ENCODE results near the gene TRIP4. TPM values are rescaled to one million over a fixed set of nuclear protein-coding genes. Genes with fewer than 3 reads are reported as not detected.
"Not testable (repeated sequence)": the region's sequence is repeated elsewhere in the genome, so short reads cannot be mapped to it uniquely, and the experiment has no call there.

TRIP4 gene
- total RNA-seq, 2 experiments from 2014 or later, result 23.7 to 25.7 TPM

DNA sequence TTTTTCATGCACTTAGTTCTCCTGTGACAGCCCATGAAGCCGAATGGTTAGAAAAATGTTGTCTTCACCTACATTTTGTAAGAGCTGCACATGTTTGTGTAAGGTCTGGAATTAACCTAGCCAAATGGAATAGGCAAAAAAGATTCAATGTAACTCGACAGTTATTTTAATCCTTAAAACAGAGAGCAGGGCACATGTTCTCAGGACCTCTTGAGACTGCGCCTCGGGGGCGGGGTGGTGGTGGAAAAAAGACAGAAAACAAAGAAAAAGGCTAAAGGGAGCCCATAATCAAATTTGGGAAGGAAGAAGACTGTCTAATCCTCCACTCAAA lies 31.0 kb upstream of the TRIP4 start:
- peaks cover 22% of the 10 kb centered on the region for H3K4me1 Mint-ChIP-seq
- H3K4me3 Mint-ChIP-seq, result peak overlapping the region; percentile 94
- H3K36me3 Mint-ChIP-seq, result no peaks in the 10 kb centered on the region
- no peaks in the 10 kb centered on the region for H3K27me3 Mint-ChIP-seq
- H3K27ac Mint-ChIP-seq, result peak overlapping the region; percentile 83
- DNase-seq (no peak), ATAC-seq (ENCODE audit: low read depth) (no peak)
- H3K9me3 Mint-ChIP-seq, result no peaks in the 10 kb centered on the region
- POLR2A ChIA-PET, result interaction anchor here (1.0 to 1.4 kb wide), 3 partner anchors 25 to 245 kb away, joined by 4 to 5 read pairs (median 4); partner anchors contain the start of gene PCLAF

DNA sequence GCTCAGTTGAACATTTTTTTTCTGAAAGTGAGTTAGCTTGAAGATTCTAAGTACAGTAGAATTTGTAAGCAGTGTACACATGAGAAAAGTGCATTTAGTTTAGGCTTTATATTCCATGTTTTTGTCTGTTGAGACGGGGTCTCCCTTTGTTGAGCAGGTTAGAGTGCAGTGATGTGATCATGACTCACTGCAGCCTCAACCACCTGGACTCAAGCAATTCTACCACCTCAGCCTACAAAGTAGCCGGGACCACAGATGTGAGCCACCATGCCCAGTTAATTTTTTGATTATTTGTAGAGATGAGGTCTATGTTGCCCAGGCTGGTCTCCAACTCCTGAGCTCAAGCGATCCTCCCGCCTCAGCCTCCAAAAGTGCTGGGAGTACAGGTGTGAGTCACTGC lies 26.4 kb upstream of the TRIP4 start:
- peaks cover 3% of the 10 kb centered on the region for H3K36me3 Mint-ChIP-seq
- POLR2A ChIA-PET, result interaction anchor here (0.6 to 0.9 kb wide), 3 partner anchors 19 to 741 kb away, joined by 3 read pairs; no protein-coding TSS in a partner anchor
- H3K4me1 Mint-ChIP-seq, result peaks cover 11% of the 10 kb centered on the region
- DNase-seq (no peak), ATAC-seq (ENCODE audit: low read depth) (no peak)
- no peaks in the 10 kb centered on the region for H3K27me3 Mint-ChIP-seq
- H3K27ac Mint-ChIP-seq, result no peak overlapping the region
- H3K4me3 Mint-ChIP-seq, result no peak overlapping the region
- no peaks in the 10 kb centered on the region for H3K9me3 Mint-ChIP-seq

- Mint-ChIP-seq H3K27ac (no peak overlapping the region), H3K4me3 (no peak overlapping the region), H3K4me1 (peaks cover 12% of the 10 kb centered on the region), H3K9me3 (no peaks in the 10 kb centered on the region), H3K36me3 (peaks cover 16% of the 10 kb centered on the region), H3K27me3 (no peaks in the 10 kb centered on the region)
- DNase-seq (no peak), ATAC-seq (ENCODE audit: low read depth) (no peak)
- POLR2A ChIA-PET, result interaction anchor here (0.6 to 2.1 kb wide), 5 partner anchors 18 to 443 kb away, joined by 3 to 8 read pairs (median 6); partner anchors contain the start of gene TRIP4
Observed at GRCh38 chr15:64369078-64369607, 18.5 kb upstream of the TRIP4 start.

GRCh38 chr15:64371383-64371782 lies 16.3 kb upstream of the TRIP4 start:
- H3K4me3 Mint-ChIP-seq; DNase-seq; ATAC-seq (ENCODE audit: low read depth); POLR2A ChIA-PET; H3K9me3 Mint-ChIP-seq; H3K27me3 Mint-ChIP-seq; H3K27ac Mint-ChIP-seq: not testable (repeated sequence)
- Mint-ChIP-seq H3K4me1 (peaks cover 14% of the 10 kb centered on the region), H3K36me3 (peaks cover 22% of the 10 kb centered on the region)

DNA sequence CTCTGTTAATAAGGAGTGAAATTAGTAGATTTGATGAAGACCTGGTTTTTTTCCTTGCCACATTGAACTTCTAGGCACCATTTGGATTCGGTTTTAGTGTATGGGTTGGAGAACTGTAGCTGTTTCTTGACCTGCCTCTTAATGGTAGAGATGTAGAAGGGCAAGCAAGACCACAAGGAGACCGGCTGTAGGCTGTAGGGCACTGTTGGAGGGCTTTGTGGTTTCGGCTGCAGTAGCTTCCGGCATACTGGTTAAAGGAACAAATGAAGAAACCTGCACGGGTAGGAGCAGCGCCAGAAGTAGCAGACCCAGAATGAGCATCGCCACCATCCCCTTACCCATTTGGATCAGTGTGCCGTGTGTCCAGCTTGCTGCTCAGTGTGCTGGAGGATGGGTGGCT lies 14.3 kb upstream of the TRIP4 start:
- H3K4me3 Mint-ChIP-seq, result peak overlapping the region; percentile 68
- H3K27me3 Mint-ChIP-seq, result no peaks in the 10 kb centered on the region
- H3K36me3 Mint-ChIP-seq, result peaks cover 23% of the 10 kb centered on the region
- H3K4me1 Mint-ChIP-seq, result peaks cover 16% of the 10 kb centered on the region
- no peak for DNase-seq
- POLR2A ChIA-PET, result interaction anchor here (0.5 to 1.4 kb wide), 2 partner anchors 14 kb away, joined by 4 to 5 read pairs; partner anchors contain the start of gene TRIP4
- no peak for ATAC-seq (ENCODE audit: low read depth)
- H3K27ac Mint-ChIP-seq, result peak overlapping the region; percentile 74
- H3K9me3 Mint-ChIP-seq, result no peaks in the 10 kb centered on the region

- Mint-ChIP-seq H3K4me3 (peak overlapping the region; percentile 92), H3K4me1 (peaks cover 16% of the 10 kb centered on the region), H3K27ac (peak overlapping the region; percentile 77), H3K36me3 (peaks cover 17% of the 10 kb centered on the region), H3K27me3 (no peaks in the 10 kb centered on the region), H3K9me3 (no peaks in the 10 kb centered on the region)
- DNase-seq (no peak), ATAC-seq (ENCODE audit: low read depth) (no peak)
- POLR2A ChIA-PET, result interaction anchor here (0.9 to 1.6 kb wide), 3 partner anchors 18 to 515 kb away, joined by 3 read pairs; partner anchors contain the start of gene CSNK1G1
Observed at GRCh38 chr15:64379216-64379960, 8.2 kb upstream of the TRIP4 start.

DNA sequence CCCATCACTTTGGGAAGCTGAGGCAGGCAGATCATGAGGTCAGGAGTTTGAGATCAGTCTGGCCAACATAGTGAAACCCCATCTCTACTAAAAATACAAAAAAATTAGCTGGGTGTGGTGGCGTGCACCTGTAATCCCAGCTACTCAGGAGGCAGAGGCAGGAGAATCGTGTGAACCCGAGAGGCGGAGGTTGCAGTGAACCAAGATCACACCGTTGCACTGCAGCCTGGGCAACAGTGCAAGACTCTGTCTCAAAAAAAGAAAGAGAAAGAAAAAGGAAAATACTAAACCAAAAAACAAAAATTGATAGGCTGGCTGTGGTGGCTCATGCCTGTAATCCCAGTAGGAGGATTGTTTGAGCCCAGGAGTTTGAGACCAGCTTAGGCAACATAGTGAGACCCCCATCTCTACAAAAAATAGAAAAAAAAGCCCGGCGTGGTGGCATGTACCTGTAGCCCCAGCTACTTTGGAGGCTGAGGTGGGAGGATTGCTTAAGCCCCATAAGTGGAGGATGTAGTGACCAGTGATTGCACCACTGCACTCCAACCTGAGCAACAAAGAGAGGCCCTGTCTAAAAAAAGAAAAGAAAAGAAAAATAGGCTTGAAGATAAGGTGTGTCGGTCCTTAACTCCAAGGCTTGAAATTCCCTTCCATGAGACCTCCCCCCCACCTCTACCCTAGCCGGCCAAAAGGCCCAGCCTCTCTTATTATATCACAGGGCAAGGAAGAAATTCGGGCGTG lies 7.3 kb upstream of the TRIP4 start:
- peak overlapping the region; percentile 92 for H3K4me3 Mint-ChIP-seq
- ATAC-seq (ENCODE audit: low read depth); H3K27me3 Mint-ChIP-seq; H3K9me3 Mint-ChIP-seq; DNase-seq: not testable (repeated sequence)
- H3K36me3 Mint-ChIP-seq, result peaks cover 17% of the 10 kb centered on the region
- H3K27ac Mint-ChIP-seq, result peak overlapping the region; percentile 85
- peaks cover 16% of the 10 kb centered on the region for H3K4me1 Mint-ChIP-seq
- POLR2A ChIA-PET, result interaction anchor here (0.5 to 1.6 kb wide), 5 partner anchors 19 to 514 kb away, joined by 3 to 5 read pairs (median 3); partner anchors contain the start of gene CSNK1G1

GRCh38 chr15:64381000-64381751 lies 6.5 kb upstream of the TRIP4 start, which contains the start of gene PCLAF:
TSS of gene PCLAF (minus strand) at chr15:64381441. CDS start at chr15:64381371, 70 bp downstream.
- ATAC-seq (ENCODE audit: low read depth) (peak; percentile 100), DNase-seq (peak; percentile 89)
- peak within 1 kb of the TSS; percentile 85 for H3K27ac Mint-ChIP-seq
- POLR2A ChIA-PET, result interaction anchor here (0.5 to 1.6 kb wide), 3 partner anchors 25 to 514 kb away, joined by 3 to 5 read pairs (median 3); partner anchors contain the start of gene CSNK1G1
- peaks cover 14% of the 10 kb centered on the region for H3K4me1 Mint-ChIP-seq
- peaks cover 11% of the 10 kb centered on the region for H3K36me3 Mint-ChIP-seq
- H3K27me3 Mint-ChIP-seq, result no peaks in the 10 kb centered on the region
- H3K9me3 Mint-ChIP-seq, result no peaks in the 10 kb centered on the region
- peak within 1 kb of the TSS; percentile 92 for H3K4me3 Mint-ChIP-seq

- peaks cover 18% of the 10 kb centered on the region for H3K4me1 Mint-ChIP-seq
- POLR2A ChIA-PET, result no interaction called here
- no peaks in the 10 kb centered on the region for H3K27me3 Mint-ChIP-seq
- peaks cover 12% of the 10 kb centered on the region for H3K36me3 Mint-ChIP-seq
- no peak overlapping the region for H3K4me3 Mint-ChIP-seq
- DNase-seq (no peak), ATAC-seq (ENCODE audit: low read depth) (no peak)
- H3K27ac Mint-ChIP-seq, result no peak overlapping the region
- no peaks in the 10 kb centered on the region for H3K9me3 Mint-ChIP-seq
Observed at GRCh38 chr15:64383760-64384159, 3.9 kb upstream of the TRIP4 start.

DNA sequence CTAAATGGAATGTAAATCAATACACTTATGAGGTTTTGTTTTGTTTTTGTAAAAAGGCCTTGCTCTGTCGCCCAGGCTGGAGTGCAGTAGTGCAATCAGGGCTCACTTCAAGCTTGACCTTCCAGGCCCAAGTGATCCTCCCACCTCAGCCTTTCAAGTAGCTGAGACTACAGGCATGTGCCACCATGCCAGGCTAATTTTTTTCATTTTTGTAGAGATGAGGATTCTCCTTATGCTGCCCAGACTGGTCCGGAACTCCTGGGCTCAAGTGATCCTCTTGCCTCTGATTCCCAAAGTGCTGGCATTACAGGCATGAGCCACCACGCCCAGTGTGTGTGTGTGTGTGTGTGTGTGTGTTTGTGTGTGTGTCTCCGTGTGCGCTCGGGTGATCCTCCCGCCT lies 1.3 kb upstream of the TRIP4 start:
- H3K27me3 Mint-ChIP-seq, result no peaks in the 10 kb centered on the region

GRCh38 chr15:64389036-64389435 lies 1.4 kb downstream of the TRIP4 start:
- POLR2A ChIA-PET, result interaction anchor here (2.2 kb wide), 1 partner anchor 8 kb away, joined by 6 read pairs; no protein-coding TSS in a partner anchor
- Mint-ChIP-seq H3K4me1 (peaks cover 15% of the 10 kb centered on the region), H3K9me3 (no peaks in the 10 kb centered on the region), H3K27ac (peak overlapping the region; percentile 61), H3K27me3 (no peaks in the 10 kb centered on the region), H3K36me3 (peaks cover 9% of the 10 kb centered on the region), H3K4me3 (peak overlapping the region; percentile 95)
- ATAC-seq (ENCODE audit: low read depth) (no peak), DNase-seq (no peak)

More for the DNA sequence above, 1.3 kb upstream of the TRIP4 start:
- H3K4me3 Mint-ChIP-seq, result no peak overlapping the region
- H3K4me1 Mint-ChIP-seq, result peaks cover 17% of the 10 kb centered on the region
- H3K27ac Mint-ChIP-seq, result no peak overlapping the region
- H3K9me3 Mint-ChIP-seq, result no peaks in the 10 kb centered on the region
- POLR2A ChIA-PET, result no interaction called here
- DNase-seq, result no peak
- no peak for ATAC-seq (ENCODE audit: low read depth)
- peaks cover 6% of the 10 kb centered on the region for H3K36me3 Mint-ChIP-seq

DNA sequence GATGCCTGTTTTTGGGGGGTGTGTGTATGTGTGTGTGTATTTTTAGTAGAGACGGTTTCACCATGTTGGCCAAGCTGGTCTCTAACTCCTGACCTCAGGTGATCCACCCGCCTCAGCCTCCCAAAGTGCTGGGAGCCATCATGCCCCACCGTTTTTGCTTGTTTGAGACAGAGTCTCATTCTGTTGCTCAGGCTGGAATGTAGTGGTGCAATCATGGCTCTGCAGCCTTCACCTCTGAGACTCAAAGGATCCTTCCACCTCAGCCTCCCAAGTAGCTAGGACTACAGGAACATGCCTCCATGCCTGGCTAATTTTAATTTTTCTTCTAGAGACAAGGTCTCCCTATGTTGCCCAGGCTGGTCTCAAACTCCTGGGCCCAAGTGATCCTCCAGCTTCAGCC lies 4.8 kb downstream of the TRIP4 start:
- H3K27ac Mint-ChIP-seq; POLR2A ChIA-PET; H3K4me3 Mint-ChIP-seq; H3K9me3 Mint-ChIP-seq; H3K27me3 Mint-ChIP-seq; ATAC-seq (ENCODE audit: low read depth); DNase-seq: not testable (repeated sequence)
- Mint-ChIP-seq H3K4me1 (peaks cover 18% of the 10 kb centered on the region), H3K36me3 (peaks cover 18% of the 10 kb centered on the region)
